ENCODE measurements around the gene ARSJ. TPM values are rescaled to one million over a fixed set of nuclear protein-coding genes. Genes with fewer than 3 reads are reported as not detected.

The ARSJ gene
- total and polyA plus RNA-seq, 8 donors: 0.80 to 5.7 (median 2.3) TPM

DNA sequence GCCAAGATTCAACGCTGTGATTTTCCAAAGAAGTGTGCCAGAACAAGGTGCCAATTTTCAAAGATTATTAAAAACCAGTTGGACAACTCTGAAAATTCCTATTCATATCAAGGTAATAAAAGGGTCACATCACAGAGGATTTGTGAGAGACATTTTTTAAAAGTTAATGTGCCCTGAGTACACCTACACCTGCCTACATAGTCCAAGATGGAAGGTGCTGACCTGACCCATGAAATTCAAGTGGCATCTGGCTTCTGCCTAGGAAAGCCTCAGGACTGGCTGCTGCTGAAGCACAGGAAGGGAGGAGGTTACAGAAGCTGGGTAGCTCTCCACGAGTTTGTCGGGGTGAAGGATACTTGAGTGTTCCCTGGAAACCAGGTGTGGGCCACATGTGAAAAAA is 11.4 kb upstream of the ARSJ start:
- 21 to 22% methylated on average over 3 of the region's 3 CpGs for WGBS, 2 donors
- intact Hi-C loops (cut with DNase I): no loop called here
- Histone ChIP-seq H3K4me1 (no peaks in the 10 kb centered on the region), H3K36me3 (no peaks in the 10 kb centered on the region), H3K4me3 (no peak overlapping the region), H3K9me3 (no peaks in the 10 kb centered on the region), H3K27ac (no peak overlapping the region), H3K27me3 (no peaks in the 10 kb centered on the region)
- ATAC-seq: peak; percentile 35 to 70 (median 56)
- DNase-seq: no peak
- TF ChIP-seq, protein P1, sequence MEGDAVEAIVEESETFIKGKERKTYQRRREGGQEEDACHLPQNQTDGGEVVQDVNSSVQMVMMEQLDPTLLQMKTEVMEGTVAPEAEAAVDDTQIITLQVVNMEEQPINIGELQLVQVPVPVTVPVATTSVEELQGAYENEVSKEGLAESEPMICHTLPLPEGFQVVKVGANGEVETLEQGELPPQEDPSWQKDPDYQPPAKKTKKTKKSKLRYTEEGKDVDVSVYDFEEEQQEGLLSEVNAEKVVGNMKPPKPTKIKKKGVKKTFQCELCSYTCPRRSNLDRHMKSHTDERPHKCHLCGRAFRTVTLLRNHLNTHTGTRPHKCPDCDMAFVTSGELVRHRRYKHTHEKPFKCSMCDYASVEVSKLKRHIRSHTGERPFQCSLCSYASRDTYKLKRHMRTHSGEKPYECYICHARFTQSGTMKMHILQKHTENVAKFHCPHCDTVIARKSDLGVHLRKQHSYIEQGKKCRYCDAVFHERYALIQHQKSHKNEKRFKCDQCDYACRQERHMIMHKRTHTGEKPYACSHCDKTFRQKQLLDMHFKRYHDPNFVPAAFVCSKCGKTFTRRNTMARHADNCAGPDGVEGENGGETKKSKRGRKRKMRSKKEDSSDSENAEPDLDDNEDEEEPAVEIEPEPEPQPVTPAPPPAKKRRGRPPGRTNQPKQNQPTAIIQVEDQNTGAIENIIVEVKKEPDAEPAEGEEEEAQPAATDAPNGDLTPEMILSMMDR (IDR thresholded peaks at IDR 0.05): no peak
- no peak for FAIRE-seq

DNA sequence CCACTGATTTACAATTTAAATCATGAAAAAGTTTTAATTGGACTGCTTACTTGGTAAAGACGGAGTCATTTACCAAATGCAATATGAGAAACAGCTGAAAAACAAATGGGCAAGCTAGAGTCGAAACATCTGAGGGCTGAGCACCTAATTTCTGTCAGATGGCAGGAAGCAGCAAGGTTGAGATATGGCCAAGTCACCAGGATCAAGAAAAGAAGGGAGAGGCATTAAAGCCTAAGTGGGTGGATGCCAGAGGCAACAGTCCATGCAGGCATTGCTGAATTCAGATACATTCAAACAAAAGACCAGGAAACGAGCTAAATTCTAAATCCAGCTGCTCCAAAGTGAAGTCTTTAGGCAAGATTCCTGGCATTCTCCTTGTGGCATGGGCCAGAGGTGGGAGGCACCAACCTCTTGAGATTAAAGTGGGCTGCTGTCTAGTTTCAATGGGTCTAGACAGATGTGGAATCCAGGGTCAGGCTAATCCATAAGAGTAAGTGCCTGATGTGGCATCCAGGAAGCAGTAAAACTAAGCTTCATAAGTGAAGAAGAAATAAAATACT is 8.0 kb upstream of the ARSJ start:
- H3K36me3 ChIP-seq: no peaks in the 10 kb centered on the region
- 74 to 92% methylated on average over 3 of the region's 3 CpGs for WGBS, 2 donors
- no peaks in the 10 kb centered on the region for H3K4me1 ChIP-seq
- TF ChIP-seq, protein P1 (IDR thresholded peaks at IDR 0.05): no peak
- no peak overlapping the region for H3K4me3 ChIP-seq
- no peak overlapping the region for H3K27ac ChIP-seq
- FAIRE-seq: no peak
- no peaks in the 10 kb centered on the region for H3K27me3 ChIP-seq
- no peaks in the 10 kb centered on the region for H3K9me3 ChIP-seq
- intact Hi-C loops (cut with DNase I): no loop called here
- DNase-seq: no peak
- no peak for ATAC-seq

DNA sequence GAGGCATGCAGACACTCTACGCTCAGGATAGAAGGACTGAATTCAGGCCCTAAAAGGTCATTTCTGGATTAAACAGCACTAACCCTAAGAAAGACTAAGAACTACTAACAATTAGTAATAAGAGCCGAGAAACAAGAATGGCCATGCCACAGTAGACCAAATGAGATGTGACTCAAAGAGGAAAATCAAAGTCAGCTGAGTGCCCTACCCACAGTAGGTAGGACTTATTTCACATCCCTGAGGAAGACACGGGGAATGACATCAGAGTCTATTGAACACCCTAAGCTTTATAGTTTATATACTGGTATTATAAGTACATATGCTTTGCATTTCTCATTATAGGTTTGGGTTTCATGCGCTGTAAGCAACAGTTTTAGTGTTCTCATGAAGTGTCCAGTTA is 2.7 kb upstream of the ARSJ start:
- H3K36me3 ChIP-seq: no peaks in the 10 kb centered on the region
- no peaks in the 10 kb centered on the region for H3K27me3 ChIP-seq
- no peak overlapping the region for H3K27ac ChIP-seq
- H3K4me1 ChIP-seq: peaks cover 0 to 3% (median 0%) of the 10 kb centered on the region in 3 donors
- DNase-seq (no peak), ATAC-seq (no peak), FAIRE-seq (no peak)
- H3K4me3 ChIP-seq: no peak overlapping the region
- no peaks in the 10 kb centered on the region for H3K9me3 ChIP-seq
- intact Hi-C loops (cut with DNase I): no loop called here
- TF ChIP-seq, protein P1 (IDR thresholded peaks at IDR 0.05): no peak
- 92% methylated on average over 4 of the region's 4 CpGs for WGBS, 2 donors

DNA sequence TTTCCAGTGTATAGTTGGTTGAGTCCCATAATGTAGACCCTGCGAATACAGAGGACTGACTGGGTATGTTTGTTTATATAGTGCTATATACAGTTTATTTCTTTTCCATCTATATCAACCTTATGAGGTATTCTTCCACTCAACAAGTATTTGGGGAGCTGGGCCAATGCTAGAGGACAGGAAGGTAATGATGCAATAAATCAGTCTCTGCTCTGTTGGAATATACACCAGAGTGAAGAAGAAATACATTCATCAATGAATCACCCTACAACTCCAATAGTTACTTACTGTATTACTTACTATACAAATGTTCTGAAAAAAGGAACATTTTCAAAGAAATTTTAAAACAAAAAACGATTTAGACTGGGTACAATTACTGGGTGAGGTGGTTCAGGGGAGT is 2.1 kb upstream of the ARSJ start:
- no peak overlapping the region for H3K4me3 ChIP-seq
- peaks cover 0 to 3% (median 0%) of the 10 kb centered on the region in 3 donors for H3K4me1 ChIP-seq
- FAIRE-seq (no peak), DNase-seq (no peak), ATAC-seq (no peak)
- H3K27me3 ChIP-seq: no peaks in the 10 kb centered on the region
- TF ChIP-seq, protein P1 (IDR thresholded peaks at IDR 0.05): no peak
- H3K27ac ChIP-seq: no peak overlapping the region
- no peaks in the 10 kb centered on the region for H3K9me3 ChIP-seq
- WGBS, 2 donors: 72 to 74% methylated on average over 2 of the region's 2 CpGs
- H3K36me3 ChIP-seq: no peaks in the 10 kb centered on the region
- intact Hi-C loops (cut with DNase I): no loop called here

DNA sequence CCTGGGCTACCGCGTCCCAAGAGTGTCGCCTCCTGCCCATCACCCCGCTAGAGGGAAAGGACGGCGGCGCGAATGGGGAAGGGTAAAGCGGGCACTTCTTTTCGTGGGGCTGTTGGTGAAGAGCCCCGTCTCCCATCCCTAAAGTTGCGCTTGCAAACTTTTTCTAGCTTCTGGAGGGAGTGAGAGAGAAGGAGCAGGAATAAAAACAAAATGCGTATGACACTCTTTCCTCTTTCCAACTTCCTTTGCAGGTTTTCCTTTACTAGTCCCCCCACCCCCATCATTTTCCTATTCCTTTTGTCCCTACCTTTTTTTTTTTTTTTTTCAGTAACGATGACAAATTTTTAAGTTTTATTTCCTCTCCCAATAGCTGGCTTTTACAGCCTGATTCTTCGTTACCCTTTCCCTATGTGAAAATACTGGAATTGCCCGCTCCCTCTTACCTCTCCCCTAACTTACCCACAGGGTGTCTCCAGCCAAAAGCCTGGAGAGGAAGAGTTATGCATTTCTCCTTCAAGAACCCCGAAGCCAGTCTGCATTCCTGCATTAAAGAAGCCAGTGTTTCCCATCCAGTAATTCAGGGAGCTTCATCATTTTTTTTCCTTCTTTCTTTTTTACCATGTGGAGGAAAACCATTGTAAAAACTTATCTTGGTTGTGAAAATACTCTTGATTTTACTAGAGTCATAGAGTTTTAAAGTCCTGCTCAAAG is 613 bp upstream of the ARSJ start:
- Histone ChIP-seq H3K9me3 (no peaks in the 10 kb centered on the region), H3K4me1 (peaks cover 0 to 3% (median 0%) of the 10 kb centered on the region in 3 donors), H3K36me3 (no peaks in the 10 kb centered on the region), H3K4me3 (peak overlapping the region; percentile 29 to 53 (median 34)), H3K27me3 (no peaks in the 10 kb centered on the region), H3K27ac (peak overlapping the region; percentile 24 to 81 (median 54))
- peak in 2 of 6 donors; percentile 43 to 61 for DNase-seq
- ATAC-seq: peak in 2 of 4 donors; percentile 8 to 64
- no peak for FAIRE-seq
- intact Hi-C loops (cut with DNase I): no loop called here
- TF ChIP-seq, protein P1 (IDR thresholded peaks at IDR 0.05): no peak
- 7 to 9% methylated on average over 17 of the region's 17 CpGs for WGBS, 2 donors
